Left colon (tissue), 2 donors: ENCODE results near the gene SYT3. TPM values are rescaled to one million over a fixed set of nuclear protein-coding genes. Genes with fewer than 3 reads are reported as not detected.
"Not testable (repeated sequence)": the region's sequence is repeated elsewhere in the genome, so short reads cannot be mapped to it uniquely, and the experiment has no call there.

Experiments
- ATAC-seq: fragments of 200-7000 bp; cut with Tn5 transposase; one replicate; pipeline ENCODE4 v1.9.1; 2020; ENCODE audit warnings: mild to moderate bottlenecking, moderate library complexity
- DNase-seq, 2 donors: peaks; one replicate each; pipeline ENCODE4 v3.0.0-alpha.2; 2020
- intact Hi-C, 2 donors: fragments of 100-400 bp; cut with DNase I in 1 of 2; cut with micrococcal nuclease in 1 of 2; formaldehyde crosslinking; loops; one replicate each; pipeline versions ENCODE4 v1.11.2 to v1.14.0; 2022; cut with DNase I, micrococcal nuclease
- total RNA-seq, 2 donors: library from RNA; stranded (reverse); fragmentation: NEBNext Ultra II Directional; extraction: Animal tissue kit (Norgen Biotek cat#: 25700); gene quantifications; one replicate each; pipeline ENCODE4 v1.2.1, GENCODE V29; 2021
- donor health status: DM: no; HTN: no; CAD: no.
- donor health status: DM: yes; HTN: yes; CAD: no.

Gene SYT3
- total RNA-seq, 2 donors from 2014 or later = not detected

DNA sequence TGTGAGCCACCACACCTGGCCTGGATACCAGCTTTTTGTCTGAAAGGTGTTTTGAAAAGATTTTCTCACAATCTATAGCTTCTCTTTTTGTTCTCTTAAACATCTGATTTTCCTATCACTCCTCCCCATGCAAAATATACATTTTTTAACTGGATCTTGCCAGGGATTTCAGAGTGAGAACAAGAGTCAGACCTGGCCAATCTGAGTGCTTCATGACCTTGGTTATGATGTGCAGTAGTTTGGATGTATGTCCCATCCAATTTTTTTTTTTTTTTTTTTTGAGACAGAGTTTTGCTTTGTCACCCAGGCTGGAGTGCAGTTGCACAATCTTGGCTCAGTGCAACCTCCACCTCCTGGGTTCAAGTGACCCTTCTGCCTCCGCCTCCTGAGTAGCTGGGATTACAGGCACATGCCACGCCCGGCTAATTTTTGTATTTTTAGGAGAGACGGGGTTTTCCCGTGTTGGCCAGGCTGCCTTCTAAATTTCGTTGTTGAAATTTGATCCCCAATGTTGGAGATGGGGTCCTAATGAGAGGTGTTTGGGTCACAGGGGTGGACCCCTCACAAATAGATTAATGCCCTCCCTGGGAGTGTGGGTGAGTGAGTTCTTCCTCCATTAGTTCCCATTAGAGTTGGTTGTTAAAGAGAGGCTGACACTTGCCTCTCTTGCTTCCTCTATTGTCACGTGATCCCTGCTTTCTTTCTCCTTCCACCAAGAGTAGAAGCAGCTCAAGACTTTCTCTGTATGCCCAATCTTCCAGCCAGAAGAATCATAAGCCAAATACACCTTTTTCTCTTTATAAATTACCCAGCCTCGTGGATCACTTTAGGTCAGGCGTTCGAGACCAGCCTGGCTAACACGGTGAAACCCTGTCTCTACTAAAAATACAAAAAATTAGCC is 26.9 kb downstream of the SYT3 start:
- ATAC-seq, DNase-seq, intact Hi-C loops: not testable (repeated sequence)

DNA sequence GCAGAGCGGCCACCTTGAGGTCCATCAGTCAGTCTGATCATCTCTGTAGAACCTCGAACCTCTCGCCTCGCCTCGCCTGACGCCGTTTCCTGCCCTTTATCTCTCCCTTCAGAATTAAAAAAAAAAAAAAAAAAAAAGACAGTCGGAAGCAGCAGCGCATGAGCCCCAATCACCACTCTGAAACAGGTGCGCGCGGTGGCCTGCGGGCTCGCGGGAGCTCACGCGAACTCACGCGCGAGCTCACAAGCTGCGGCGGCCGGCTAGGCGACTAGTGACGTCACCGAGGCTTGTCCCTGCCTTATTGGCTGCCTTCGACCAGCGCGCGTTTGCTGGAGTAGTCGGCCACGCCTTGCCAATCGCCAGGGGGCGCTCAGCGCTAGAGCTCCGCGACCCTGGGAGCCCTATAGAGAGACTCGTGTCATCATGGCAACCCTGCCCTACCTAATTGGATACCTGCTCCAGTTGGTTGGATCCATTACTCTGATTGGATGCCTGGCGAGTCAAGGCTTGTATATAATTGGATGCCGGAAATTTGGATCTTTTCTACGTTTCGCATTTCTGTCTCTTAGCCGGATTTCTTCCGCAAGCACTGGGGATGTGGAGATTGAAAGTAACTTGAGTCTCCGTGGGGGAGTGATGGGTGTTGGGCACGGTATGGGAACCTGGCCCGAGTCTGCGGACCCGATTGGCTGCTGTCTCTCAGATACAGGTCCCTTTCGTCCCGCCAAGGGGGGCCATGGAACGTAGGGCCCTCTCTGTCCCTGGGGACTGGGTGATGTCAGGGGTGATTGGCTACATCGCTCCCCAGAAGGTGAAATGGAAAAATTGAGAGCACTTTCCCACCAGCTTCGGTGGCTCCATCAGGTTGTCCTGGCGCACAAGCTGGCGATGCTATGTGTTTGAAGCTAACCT is 31.6 kb downstream of the SYT3 start:
- peak; percentile 46 to 54 for DNase-seq
- no peak for ATAC-seq
- intact Hi-C loops = no loop called here

DNA sequence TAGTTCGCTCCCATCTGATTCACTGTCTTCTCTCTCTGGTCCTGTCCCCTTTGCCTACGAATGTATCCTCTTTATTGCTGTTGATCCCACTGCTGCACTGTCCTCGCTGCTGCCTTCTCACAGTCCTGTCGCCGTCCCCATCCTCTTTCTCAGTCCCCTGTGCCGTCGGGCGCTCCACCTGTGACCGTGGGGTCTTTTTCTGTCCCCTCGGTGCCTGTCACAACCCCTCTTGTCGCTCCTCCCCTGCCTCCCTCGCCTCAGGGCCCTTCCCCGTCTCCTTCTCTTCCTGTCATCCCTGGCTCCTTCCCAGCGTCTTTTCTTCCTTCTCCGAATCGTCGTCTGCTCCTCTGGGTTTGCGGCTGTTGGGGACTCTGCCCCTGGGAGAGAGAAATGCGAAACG is 32.3 kb downstream of the SYT3 start:
- DNase-seq (no peak), ATAC-seq (no peak)
- intact Hi-C loops = no loop called here

DNA sequence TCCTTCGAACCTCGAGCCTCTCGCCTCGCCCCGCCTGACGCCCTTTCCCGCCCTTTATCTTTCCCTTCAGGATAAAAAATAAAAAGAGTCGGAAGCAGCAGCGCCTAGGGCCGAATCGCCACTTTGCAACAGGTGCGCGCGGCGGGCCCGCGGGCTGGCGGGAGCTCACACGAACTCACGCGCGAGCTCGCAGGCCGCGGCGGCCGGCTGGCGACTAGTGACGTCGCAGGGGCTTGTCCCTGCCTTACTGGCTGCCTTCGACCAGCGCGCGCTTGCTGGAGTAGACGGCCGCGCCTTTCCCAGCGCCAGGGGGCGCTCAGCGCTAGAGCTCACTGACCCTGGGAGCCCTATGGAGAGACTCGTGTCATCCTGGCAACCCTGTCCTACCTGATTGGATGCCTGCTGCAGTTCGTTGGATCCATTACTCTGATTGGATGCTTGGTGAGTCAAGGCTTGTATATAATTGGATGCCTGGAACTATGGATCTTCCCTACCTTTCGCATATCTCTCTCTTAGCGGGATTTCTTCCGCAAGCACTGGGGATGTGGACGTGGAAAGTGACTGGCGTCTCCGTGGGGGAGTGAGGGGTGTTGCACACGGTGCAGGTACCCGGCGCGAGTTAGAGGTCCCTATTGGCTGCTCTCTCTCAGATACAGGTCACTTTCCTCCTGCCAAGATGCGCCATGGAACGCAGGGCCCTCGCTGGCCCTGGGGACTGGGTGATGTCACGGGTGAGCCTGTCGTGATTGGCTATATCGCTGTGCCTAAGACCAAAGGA is 33.4 kb downstream of the SYT3 start:
- ATAC-seq, intact Hi-C loops, DNase-seq: not testable (repeated sequence)

DNA sequence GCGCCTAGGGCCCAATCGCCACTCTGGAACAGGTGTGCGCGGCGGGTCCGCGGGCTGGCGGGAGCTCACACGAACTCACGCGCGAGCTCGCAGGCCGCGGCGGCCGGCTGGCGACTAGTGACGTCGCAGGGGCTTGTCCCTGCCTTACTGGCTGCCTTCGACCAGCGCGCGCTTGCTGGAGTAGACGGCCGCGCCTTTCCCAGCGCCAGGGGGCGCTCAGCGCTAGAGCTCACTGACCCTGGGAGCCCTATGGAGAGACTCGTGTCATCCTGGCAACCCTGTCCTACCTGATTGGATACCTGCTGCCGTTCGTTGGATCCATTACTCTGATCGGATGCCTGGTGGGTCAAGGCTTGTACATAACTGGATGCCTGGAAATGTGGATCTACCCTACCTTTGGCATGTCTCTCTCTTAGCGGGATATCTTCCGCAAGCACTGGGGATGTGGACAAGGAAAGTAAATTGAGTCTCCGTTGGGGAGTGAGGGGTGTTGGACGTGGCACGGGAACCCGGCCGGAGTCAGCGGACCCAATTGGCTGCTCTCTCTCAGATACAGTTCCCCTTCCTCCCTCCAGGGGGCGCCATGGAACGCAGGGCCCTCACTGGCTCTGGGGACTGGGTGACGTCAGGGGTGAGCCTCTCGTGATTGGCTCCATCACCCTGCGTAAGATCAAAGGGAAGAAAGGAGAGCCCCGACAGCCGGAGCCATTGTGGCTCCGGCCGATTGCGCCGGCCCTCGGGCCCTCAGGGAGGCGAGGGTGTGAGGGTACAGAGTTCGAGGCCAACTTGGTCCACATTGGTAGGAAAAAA is 35.2 kb downstream of the SYT3 start:
- intact Hi-C loops, DNase-seq, ATAC-seq: not testable (repeated sequence)

DNA sequence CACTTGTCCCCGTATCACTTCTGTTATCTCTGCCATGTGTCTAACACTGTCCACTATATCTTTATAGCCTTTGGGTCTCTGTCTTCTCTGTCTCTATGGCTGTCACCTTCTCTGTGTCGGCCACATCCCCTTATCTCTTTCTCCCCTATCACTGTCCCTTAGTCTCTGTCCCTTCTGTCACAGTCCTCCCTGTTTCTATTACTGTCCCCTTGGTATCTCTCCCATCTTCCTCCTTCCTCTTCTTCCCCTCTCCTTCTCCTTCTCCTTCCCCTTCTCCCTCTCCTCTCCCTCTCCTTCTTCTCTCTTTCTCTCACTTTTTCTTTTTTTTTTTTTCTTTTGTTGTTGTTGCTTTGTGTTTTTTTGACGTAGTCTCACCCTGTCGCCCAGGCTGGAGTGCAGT is 36.7 kb downstream of the SYT3 start:
- ATAC-seq (no peak), DNase-seq (no peak)
- intact Hi-C loops = no loop called here

DNA sequence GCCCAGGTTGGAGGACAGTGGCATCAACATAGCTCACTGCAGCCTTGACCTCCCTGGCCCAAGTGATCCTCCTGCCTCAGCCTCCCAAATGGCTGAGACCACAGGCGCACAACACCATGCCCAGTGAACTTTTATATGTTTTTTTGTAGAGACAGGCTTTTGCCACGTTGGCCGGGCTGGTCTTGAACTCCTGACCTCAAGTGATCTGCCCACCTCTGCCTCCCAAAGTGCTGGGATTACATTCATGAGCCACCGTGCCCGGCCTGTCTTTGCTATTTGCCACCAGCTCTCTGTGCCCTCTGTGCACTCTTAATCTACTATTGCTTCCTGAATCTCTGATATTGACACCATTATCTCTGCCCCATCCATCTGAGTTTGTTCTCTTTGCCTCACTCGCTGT is 37.2 kb downstream of the SYT3 start:
- ATAC-seq (no peak), DNase-seq (no peak)
- intact Hi-C loops = no loop called here

DNA sequence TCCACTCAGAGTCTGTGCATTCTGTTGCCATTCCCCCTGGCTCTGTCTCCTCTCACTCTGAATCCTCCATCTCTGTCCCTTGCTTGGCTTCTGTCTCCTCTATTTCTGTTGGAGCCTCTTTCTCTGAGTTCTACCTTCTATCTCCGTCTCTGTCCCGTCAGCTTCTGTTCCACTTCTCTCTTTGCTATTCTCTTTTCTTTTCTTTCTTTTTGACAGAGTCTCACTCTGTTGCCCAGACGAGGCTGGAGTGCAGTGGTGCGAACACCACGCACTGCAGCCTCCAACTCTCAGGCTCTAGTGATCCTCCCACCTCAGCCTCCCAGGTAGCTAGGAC is 37.6 kb downstream of the SYT3 start:
- ATAC-seq (no peak), DNase-seq (no peak)
- intact Hi-C loops = no loop called here

DNA sequence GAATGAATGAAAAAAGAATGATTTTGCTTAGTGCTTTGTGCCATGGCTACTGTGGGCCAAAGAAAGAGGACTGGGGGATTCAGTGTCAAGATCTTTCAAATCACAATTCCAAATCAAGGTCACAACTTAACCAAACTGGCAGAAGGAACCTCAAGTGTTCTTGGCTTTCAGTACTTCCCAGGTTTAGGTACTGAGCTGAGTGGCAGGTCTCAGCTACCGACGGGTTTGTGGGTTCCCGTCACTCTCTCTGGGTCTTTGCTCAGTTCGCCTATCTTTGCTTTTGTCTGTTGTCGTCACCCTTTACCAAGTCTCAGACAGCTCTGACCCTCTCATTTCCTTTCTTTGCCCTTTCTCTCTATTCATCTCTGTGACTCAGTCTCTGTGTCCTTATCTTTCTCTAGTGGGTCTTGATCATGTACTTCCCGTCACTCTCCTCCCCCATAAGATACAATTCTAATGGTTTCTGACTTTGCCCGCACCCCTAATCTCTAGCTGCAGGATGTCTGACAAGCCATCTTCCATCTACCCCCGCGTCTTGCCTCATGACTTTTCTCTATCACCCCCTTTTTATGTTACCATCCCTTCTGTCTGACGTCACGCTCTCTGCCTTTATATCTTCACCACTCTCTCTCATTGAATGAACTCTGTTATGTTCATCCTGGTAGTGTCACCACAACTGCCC is 38.1 kb downstream of the SYT3 start:
- intact Hi-C loops = no loop called here
- DNase-seq (no peak), ATAC-seq (no peak)

DNA sequence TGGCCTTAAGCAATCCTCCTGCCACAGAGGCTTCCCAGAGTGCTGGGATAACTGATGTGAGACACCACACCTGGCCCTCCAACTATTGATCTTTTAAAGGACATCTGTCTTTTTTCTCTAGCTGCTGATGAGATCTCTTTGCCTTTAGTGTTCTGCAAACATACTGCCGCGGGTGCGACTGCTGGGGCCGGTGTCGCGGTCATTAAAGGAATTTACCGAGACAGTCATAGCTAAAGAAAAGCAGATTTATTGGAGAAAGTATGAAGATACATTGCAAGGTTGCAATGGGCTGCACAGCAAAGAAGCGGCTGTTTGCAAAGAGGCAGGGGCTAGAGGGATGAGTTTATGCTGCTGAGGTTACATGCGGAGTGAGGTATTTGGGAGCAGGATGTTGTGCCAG is 40.3 kb downstream of the SYT3 start:
- ATAC-seq (no peak), DNase-seq (no peak)
- intact Hi-C loops = no loop called here

DNA sequence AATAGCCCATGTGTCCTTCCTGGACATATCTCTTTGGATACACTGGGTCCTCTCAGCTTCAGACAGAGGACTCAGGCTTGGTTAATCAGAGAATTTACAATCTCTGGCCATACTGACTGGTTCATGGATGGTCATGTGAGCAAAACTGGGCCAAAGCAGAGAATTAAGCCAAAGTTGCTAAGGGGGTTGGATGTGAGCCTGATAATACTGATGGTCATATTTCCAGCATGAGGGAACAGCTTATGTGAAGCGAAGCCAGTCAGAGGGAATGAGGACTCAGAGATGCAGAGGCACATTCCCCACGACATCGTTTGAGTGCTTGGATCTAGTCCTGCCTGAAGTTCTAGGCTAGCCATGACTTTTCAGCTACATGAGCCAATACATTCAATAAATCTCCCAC is 49.5 kb downstream of the SYT3 start:
- DNase-seq = no peak
- intact Hi-C loops = no loop called here
- ATAC-seq = no peak

DNA sequence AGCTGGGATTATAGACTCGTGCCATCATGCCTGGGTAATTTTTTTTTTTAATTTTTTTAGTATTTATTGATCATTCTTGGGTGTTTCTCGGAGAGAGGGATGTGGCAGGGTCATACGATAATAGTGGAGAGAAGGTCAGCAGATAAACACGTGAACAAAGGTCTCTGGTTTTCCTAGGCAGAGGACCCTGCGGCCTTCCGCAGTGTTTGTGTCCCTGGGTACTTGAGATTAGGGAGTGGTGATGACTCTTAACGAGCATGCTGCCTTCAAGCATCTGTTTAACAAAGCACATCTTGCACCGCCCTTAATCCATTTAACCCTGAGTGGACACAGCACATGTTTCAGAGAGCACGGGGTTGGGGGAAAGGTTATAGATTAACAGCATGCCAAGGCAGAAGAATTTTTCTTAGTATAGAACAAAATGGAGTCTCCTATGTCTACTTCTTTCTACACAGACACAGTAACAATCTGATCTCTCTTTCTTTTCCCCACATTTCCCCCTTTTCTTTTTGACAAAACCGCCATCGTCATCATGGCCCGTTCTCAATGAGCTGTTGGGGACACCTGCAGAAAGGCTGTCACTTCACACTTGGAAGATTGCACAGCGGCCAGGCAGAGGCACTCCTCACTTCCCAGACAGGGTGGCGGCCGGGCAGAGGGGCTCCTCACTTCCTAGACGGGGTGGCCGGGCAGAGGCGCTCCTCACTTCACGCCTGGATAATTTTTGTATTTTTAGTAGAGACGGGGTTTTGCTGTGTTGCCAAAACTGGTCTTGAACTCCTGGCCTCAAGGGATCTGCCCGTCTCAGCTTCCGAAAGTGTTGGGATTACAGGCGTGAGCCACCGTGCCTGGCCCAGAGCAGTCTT is 57.7 kb downstream of the SYT3 start:
- DNase-seq, ATAC-seq, intact Hi-C loops: not testable (repeated sequence)

DNA sequence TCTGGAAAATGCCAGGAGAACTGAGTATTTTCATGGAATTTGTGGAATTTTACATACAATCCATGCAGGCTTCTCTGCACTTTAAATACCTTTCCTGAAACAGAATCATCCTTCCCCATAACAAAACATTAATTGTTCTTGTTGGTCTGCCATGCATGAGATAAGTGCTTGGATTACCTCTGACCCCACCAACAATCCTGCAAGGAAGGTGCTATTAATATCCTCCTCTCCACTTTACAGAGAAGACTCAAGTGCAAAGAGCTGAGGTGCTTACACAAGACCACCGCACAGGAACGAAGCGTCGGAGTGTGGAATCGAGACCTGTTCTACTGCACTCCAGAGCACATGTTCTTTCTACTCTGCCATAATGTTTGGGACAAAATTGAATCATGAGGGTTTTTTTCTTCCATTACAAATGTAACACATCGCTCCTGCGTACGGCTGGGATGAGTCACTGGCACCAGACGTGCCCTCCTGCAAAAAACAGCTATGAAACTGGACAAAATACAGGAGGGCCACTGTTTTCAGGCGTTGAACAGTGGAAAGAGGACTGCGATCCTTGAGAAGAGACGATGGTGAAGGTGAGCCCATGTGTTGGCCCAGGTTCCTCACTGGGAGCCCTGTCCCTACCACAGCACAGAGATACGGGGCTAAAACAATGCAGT is 58.6 kb downstream of the SYT3 start:
- intact Hi-C loops = no loop called here
- ATAC-seq (no peak), DNase-seq (no peak)

DNA sequence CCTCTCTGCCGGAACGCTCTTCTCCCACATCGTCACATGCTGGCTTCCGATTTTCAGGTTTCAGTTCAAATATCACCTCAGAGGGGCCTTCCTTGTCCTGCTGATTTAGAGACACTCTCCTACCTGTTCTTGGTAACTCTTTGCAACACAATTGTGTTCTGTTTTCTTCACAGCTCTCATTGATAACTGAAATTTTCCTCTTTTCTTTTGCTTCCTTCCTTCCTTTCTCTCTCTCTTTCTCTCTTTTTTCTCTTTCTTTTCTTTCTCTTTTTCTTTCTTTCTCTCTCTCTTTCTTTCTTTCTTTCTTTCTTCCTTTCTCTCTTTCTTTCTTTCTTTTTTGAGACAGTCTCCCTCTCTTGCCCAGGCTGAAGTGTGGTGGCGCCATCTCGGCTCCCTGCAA is 59.4 kb downstream of the SYT3 start:
- no peak for DNase-seq
- intact Hi-C loops = no loop called here
- no peak for ATAC-seq

DNA sequence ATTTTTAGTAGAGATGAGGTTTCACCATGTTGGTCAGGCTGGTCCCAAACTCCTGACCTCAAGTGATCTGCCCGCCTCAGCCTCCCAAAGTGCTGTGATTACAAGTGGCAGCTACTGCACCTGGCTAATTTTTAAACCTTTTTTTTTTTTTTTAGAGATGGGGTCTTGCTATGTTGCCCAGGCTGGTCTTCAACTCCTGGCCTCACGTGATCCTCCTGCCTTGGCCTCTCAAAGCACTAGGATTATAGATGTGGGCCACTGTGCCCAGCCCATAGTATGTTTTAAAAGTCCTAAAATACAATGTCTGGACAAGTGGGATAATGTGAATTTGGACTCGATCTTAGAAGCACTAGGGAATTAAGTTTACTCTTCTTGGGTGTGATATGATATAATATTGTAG is 62.9 kb downstream of the SYT3 start:
- DNase-seq, ATAC-seq, intact Hi-C loops: not testable (repeated sequence)

DNA sequence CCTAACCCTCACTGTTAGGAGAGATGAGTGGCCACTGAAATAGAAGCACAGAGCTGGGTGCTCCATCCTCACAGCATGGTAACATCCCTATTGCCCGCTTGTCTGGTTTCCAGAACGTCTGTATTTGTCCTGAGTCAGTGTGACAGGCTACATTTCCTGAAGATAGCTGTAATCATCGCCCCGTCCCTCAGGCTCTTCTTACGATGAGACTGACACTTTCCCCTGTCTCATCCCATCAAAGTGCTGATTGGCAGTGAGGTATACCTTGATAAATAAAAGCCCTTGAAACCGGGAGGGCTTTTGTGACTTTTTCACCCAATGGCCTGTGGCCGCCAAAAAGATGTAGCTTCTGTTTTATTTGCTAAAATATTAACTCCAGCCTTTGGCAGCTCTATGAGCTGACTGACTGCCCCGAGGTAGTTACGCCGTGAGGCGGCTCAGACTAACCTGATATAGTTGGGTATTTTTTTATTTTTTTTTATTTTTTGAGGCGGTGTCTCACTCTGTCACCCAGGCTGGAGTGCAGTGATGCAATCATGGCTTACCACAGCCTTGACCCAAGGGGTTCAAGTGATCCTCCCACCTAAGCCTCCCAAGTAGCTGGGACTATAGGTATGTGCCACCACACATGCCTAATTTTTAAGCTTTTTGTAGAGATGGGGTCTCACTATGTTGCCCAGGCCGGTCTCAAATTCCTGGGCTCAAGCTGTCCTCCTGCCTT is 65.8 kb downstream of the SYT3 start:
- ATAC-seq = no peak
- intact Hi-C loops = no loop called here
- no peak for DNase-seq
